ENCODE data around the gene SOX11.
A peak's percentile ranks its signal among the peaks of the same experiment; 100 is the strongest.

SOX11 gene

DNA sequence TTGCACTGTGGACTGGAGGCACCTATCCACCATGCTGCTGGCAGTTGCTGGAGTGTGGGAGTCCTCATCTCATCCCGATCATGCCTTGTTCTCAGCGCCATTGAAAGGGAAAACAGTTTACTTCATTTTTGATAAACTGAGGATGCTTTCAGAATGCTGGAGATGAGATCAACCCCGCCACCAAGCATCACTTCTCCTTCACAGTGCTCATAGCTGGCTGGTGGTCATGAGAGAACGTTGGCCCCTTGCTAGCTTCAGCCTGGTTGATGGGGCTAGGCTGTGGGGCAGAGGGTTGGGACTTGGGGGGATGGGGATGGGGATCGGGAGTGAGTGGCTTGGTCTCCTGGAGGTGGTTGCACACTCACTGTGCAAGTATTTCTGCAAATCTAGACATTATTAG lies 30.1 kb downstream of the SOX11 start:
- no peak for DNase-seq

DNA sequence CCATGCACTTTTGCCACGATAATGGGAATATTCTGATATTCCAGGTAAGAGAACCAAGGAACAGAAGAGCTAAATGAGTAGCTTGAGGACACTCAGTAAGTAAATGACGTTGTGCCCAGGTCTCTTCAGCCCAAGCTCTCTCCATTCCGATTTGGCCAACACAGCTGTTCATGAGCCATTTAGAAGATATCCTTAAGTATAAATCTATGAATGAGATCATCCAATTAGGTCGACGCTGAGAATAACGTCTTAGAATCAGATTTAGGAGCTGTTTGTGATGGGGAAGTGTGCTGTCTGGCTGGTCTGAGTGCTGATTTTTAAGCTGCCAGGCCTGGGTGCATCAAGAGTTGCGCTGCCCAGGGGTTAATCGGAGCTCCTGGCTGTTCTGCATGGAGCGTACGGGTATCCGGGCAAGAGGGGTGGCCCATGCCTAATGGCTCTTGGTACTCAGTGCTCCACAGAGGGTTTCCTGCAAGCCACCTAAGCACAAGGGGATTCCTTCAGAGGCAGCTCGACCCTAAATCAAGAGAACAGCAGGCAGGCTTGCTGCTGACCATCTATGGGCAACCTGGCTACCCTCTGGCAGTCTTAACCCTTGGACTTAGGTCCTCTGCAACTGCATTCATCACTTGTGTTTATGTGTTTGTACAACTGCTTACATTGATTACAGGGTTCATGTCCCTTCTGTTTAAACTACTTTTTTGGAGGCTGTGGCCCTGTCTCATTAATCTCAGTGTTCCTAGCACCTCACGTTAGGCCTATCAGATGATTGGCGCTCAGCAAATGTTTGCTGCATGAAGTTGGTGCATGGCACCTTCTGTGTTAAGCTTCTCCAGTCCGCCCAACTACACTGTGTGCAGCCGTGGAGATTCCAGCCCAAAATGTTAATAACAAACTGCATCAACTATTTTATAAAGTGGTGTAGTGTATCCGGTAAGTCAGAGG lies 31.9 kb downstream of the SOX11 start:
- no peak for DNase-seq

DNA sequence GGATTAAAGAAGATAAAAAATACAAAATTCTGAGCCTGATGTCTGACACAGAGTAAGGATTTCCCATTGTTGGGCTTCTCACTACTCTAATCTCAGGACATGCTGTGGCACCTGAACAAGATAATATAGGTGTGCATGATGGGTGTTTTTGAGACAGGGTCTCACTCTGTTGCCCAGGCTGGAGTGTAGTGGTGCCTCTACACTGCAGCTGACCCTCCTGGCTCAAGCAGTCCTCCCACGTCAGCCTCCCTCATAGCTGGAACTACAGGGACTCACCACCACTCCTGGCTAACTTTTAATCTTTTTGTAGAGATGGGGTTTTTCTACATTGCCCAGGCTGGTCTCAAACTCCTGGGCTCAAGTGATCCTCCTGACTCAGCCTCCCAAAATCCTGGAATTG lies 32.9 kb downstream of the SOX11 start:
- no peak for DNase-seq

DNA sequence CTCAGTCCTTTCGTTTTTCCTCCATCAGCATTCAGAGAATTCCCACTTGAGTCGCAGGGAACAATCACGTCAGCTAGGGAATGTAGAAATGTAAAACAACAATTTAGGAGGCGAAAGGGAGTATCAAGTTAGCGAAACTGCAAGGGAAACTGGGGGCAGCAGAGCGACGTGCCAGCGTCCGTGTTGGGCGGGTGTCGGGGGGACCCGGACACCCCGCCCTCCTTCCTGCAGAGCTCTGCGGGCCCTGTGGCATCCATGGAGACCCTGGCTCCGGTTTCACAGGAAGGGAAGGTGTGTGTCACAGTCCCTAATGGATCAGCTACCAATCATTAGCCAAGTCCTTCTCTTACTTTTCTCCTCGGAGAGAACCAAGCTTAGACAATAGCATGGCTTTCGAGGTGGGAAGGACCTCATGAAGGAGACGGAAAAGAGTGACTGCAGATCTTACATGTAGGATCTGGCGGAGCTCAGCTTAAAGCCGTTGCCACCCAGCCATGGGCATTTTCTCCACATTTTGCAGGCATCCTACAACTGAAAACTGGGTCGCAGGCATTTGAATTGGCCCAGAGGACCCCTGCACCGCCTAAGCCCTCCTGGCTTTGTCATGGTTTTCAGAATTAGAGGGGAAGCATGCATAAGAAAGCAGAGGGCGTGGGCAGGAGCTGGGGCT lies 33.7 kb downstream of the SOX11 start:
- peak in 13 of 58 donors; percentile 6 to 70 (median 26) for DNase-seq

DNA sequence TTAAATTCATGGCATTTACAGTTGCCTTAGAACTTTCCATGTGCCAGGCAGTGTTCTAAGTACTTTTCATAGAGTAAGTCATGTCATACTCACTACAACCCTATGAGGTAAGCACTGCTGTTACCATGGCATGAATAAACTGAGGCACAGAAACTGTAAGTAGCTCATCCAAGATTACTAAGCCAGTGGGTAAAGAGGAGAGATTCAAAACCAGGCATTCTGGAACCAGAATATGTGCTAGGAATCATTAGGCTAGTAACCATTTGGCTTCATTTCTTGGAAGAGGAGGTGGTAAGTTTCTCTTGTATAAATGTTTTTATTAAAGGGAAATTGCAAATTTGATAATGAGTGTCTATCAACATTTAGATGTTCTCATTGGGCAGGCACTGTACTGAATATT lies 35.1 kb downstream of the SOX11 start:
- no peak for DNase-seq

DNA sequence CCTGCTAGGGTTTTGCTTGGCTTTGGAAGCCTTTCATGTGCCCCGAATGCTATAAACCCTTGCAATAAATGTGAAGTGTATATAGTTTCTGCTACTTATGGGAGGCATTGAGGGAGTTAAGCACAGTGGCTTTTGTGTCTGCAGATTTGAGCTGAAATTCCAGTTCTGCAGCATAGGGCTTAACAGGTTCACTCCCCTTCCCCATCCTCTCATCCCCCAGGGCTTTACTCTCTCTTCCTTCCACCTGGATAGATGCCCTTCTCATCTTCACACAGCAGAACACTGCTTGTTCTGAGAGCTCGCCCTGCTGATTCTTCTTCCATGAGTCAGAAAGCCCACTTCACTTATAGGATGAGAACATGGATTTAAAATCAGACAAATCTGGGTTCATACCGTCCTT lies 37.2 kb downstream of the SOX11 start:
- DNase-seq = no peak

DNA sequence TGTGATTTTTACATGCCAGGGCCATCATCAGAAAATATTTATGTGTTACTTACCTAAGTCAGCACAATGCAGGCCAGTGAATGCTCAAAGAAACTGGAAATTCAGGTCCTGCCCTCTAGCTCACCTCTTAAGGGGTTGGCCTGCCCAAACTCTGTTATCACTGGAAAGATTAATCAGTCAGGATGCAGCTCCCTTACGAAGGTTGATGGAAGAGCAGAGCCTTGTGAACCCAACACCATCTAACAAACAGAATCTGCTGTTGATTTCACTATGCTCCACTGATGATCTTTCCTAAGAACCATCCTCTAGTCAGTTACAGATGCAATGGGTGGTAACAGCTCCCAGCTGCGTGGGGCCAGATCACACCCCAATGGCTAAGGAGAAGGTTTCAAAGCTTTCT lies 38.2 kb downstream of the SOX11 start:
- DNase-seq = no peak

DNA sequence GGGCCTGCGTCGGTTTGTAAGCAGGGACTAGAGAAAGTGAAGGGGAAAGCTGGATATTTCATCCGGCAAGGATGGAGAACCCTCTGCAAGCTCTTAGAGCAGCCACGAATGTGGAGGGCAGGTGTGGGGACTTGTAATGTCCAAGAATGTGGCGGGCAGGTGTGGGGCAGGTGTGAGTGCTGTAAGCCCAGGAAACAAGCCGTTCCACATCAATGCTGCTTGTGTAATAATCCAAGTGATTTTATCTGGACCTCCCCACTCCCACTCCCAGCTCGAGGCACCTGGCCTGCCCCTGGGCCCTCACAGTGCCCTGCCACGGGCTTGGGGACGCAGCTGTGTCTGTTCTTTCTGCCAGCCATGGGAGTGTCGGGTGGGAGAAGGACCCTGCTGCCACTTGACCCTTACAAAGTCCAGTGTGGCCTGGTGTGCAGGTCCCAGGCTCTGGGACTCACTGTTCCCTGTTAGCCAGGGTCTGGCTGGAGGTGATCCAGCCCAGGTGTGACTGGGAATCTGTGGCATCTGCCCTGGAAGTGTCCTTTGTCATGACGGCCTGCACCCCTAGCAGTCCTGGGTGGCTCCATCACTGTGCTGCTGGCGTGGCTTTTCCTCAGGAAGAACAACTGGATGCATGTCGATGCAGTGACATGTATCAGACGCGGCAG lies 42.8 kb downstream of the SOX11 start:
- DNase-seq = no peak

DNA sequence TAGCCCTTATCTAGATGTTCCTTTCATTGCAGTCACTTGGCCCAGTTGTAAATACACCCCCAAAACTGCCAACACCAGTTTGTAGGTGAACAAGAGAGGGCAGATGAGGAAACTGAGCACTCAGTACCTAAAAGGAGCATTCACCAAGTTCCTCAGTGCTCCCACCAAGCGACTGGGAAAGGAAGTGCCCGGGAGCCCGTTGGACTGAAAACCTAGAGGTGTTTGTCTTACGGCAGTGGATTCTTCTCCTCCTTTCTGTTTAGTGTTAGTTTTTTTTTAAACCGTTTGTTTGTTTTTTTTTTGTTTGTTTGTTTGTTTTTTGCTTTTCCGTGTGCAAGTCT lies 43.3 kb downstream of the SOX11 start:
- DNase-seq = no peak

DNA sequence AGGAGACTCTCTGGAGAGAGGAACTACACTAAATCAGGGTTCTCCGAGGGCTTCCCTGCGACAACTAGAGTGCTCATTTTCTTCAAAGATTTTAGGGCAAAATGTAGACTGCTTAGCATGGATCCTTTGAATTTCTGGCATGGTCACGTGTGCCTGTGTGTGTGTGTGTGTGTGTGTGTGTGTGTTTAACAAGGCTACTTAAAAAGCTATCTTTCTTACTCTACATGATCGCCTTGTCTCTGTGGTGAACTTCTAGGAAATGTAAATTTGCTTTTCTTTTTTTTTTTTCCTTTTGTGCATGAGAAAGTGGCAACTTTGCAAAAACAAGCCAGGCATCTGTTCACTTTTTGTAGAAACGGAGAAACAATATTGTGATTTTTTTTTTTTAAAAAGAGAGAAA lies 43.9 kb downstream of the SOX11 start:
- no peak for DNase-seq

DNA sequence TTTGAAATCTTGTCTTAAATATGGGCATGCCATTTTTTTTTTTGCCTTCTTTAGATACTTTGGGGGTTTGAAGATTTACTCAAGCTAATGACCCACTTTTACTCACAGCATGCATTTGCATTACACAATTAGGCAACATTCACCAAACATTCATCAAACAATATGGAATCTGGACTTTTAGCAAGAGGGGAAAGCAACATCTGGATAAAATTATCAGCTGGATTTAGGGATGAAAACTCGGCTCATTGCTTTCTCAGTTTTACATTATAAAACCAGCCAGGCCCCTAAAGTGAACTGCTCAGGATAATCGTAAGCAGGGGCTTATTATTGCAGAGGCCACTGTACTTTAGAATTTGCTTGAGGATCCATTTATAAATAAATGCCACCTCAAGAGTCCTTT lies 44.7 kb downstream of the SOX11 start:
- no peak for DNase-seq

DNA sequence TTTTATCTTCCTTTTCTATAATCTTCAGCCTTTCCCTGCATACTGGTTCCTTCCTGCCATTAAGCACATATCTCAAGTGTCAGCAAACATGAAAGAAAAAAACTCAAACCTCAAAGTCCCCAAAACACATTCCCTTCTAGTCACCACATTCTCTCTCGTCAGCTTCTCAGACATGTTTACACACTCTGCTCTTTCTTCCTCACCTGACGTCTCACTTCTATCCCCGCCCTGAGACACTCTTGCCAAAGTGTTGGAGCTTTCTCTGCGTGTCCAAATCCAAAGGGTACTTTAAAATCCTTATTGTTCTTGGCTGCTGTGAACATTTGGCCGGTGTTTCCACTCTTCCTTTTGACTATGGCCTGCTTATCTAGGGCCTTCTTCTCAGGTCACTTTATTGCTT lies 47.9 kb downstream of the SOX11 start:
- no peak for DNase-seq

DNA sequence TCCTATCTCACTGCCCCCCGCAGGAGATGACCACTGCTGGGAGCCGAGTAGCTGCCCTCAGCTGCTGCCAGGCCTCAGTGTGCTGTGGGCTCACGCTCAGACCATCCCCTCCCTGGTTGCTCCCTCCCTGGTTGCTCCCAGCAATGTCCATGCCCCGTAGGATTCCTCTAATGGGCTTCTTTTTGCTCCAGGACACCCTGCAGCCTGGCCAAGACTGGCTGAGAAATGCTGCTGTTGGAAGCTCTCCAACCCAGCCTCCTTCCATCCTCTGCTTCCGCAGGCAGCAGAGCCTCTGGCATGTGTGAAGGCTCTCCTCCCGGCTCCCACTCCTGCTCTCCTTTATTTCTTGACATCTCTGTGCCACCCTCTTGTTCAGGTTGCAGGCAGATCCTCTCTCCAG lies 48.6 kb downstream of the SOX11 start:
- peak in 11 of 58 donors; percentile 2 to 36 (median 13) for DNase-seq

DNA sequence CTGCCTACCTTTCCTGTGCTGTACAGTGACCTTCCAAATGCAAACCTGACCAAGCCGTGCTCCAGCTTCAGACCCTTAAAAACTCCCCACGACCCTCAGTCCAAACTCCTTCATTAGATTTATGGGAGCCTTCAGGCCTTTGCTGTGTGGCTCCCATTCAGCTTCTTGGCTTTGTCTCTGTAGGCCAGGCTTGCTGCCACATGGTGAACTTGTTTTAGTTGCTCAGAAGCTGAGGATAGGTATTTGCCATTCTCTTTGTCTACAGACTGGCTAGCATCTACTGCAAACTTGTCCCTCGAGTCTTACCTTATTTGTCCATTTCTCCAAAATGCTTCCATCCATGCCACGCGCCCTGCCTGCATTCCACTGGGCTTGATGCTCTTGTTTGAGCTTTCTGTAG lies 49.1 kb downstream of the SOX11 start:
- DNase-seq = peak in 1 of 58 donors; percentile 4

DNA sequence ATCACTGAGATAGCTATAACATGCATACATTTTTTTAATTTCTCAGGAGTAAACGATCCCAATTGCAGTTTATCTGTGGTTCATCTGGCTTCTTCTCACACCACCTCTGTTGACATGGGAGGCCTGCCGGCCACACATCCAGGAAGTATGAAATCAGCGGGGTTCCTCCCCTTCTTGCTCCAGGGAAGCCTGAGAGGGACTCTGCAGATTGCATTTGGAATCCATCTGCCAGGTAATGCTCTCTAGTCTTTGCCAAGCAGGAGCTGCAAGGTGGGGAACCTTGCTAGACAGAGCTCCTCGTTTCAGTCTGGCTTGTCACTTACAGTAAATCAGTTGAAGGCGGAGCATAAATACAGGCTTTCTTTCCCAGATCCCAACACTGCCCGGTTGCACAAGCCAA lies 49.9 kb downstream of the SOX11 start:
- no peak for DNase-seq

DNA sequence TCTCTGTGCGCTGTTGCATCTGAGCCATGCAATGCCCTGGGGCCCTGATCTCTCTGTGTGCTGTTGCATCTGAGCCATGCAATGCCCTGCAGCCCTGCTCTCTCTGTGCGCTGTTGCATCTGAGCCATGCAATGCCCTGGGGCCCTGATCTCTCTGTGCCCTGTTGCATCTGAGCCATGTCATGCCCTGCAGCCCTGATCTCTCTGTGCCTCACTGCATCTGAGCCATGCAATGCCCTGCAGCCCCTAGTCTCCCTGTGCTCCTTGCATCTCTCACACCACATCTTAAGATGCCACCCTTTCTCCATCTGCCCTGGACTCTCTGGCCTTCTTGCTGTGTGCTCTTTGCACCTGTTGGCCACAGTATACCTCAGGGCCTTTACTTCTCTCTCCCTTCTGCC lies 56.2 kb downstream of the SOX11 start:
- no peak for DNase-seq

DNA sequence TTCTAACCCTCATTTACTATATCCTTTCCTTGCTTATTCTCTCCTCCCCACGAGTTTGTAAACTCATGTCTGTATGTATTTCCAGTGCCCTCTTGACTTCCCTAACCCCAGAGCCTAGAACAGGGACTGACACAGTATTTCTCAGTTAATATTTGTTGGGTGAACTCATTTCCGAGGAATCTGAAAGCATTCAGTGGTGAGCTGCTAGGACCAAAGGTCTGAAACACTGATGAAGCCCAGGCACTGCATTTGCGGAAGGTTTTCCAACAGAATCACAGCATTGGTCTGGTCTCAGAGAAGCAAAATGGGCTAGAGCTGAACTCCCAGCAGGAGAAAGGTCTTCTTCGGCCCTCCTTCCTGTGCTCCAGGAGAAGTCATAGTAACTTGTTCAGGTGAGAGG lies 56.8 kb downstream of the SOX11 start:
- no peak for DNase-seq

DNA sequence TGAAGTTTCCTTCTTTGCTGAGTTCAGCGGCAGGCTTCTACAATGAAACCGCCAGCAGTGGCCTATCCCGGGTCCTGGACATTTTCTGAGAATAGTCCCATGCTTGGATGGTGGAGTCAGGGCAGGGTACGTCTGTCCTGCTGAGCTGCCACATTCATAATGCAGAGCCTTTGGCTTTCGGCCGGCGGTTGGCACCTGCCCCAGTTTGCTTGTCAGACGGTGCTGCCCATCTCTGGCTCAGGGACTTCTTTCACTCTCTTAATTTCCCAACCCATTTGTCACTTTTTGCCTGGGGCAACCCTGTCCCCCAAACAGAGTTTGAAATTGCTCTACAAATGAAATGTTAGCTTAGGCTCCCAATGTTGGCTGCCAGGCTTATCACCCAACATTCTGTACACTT lies 57.2 kb downstream of the SOX11 start:
- peak in 22 of 58 donors; percentile 1 to 51 (median 12) for DNase-seq
